IPS DF 6.9 (cell line): ENCODE data around the gene AADACL4.

Source experiments
- DNase-seq: peaks from one replicate; pipeline ENCODE4 v3.0.0-alpha.2; 2013; ENCODE audit warnings: low read depth, low spot score
- H3K27ac ChIP-seq: one replicate; pipeline ENCODE4 v1.5.1; 2013; ENCODE audit warnings: low read length, control low read depth
- H3K27me3 ChIP-seq: 2 replicates; pipeline ENCODE4 v1.6.1; 2013; ENCODE audit warnings: mild to moderate bottlenecking, low read length; ENCODE audit not compliant: control insufficient read depth, insufficient read depth
- H3K36me3 ChIP-seq: 2 replicates; pipeline ENCODE4 v1.6.1; 2013; ENCODE audit warnings: low read length; ENCODE audit not compliant: control insufficient read depth, insufficient read depth
- H3K4me1 ChIP-seq: 2 replicates; pipeline ENCODE4 v1.6.1; 2013; ENCODE audit warnings: low read length; ENCODE audit not compliant: control insufficient read depth, insufficient read depth
- H3K4me3 ChIP-seq: 2 replicates; pipeline ENCODE4 v1.5.1; 2013; ENCODE audit warnings: mild to moderate bottlenecking, low read length
- H3K9me3 ChIP-seq: 2 replicates; pipeline ENCODE4 v1.6.1; 2013; ENCODE audit warnings: low read length, inconsistent platforms; ENCODE audit not compliant: control insufficient read depth, insufficient read depth
- WGBS: extraction: QIAGEN DNeasy Blood & Tissue Kit; methylation state at CpG from one replicate; pipeline ENCODE4 v1.1.7; 2013; ENCODE audit warnings: mixed read lengths, missing lambda C conversion rate; ENCODE audit not compliant: insufficient read length, insufficient coverage; 5-methylcytosine and 5-hydroxymethylcytosine counted together

AADACL4 gene

DNA sequence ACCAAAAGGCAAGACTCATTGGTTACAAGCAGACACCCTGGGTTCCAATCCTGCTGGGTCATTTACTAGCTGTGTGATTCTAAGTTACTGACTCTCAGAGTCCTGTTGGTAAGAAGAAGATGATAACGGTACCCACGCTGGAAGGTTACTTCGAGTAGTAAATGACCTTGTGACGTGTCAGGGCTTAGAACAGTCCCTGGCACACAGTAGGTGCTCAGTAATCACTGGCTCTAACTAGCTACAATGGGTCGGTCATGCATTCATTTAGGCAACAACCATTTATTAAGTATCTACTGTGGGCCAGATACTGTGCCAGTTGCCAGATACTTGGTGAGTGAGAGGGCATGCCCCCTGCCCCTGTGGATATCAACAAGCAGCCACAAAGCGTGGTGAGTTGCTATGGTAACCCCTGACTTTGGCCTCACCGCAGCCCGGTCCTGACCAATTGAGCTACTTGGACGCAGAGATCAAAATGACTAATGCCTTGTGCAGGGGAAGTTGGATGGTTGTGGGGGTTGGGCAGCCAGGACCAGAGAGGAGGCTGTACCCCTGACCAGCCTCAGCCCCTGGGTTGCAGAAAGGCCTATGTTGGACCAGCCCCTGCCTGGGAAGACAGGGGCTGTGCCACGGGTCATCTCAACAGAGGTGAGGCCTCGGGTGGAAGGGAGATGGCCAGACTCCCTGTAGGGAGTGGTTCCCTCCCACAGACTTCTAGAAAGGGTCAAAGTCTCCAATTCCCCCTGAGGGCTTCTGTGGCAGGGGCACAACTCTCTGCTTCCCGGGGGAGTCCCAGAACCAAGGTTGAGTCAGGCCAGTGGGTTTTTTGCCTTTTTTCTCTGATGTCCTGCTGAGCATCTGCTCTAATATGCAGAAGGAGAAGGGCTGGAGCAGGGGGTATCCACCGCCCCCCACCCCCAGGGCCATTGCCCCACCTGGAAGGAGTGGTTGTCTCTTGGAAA lies 41.9 kb upstream of the AADACL4 start:
- DNase-seq, result no peak
- H3K27me3 ChIP-seq, result no peaks in the 10 kb centered on the region
- H3K4me3 ChIP-seq, result no peak overlapping the region
- no CpG with 5 or more reads among the region's 13 CpGs for WGBS
- peaks cover 11% of the 10 kb centered on the region for H3K4me1 ChIP-seq
- H3K27ac ChIP-seq, result no peak overlapping the region
- no peaks in the 10 kb centered on the region for H3K36me3 ChIP-seq
- H3K9me3 ChIP-seq, result no peaks in the 10 kb centered on the region

DNA sequence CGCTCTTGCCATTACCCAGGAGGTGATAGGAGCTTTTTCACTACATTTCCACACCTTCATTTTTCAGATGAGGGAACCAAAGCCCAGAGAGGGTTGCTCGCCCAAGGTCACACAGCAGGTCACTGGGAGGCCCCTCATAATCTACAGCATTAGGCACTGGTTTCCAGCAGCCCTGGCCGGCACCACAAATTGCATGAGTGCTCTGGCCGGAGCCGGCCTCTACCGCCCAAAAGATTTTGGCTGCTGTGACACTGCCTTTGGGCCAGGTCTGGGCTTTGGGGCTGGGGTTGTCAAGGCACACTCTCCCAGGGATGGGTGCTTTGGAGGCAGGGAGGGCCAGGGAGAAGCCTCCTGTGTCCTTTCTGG lies 41.2 kb upstream of the AADACL4 start:
- DNase-seq, result no peak
- Histone ChIP-seq H3K4me3 (no peak overlapping the region), H3K4me1 (peaks cover 11% of the 10 kb centered on the region), H3K27me3 (no peaks in the 10 kb centered on the region), H3K36me3 (no peaks in the 10 kb centered on the region), H3K27ac (no peak overlapping the region), H3K9me3 (no peaks in the 10 kb centered on the region)
- WGBS, result no CpG with 5 or more reads among the region's 6 CpGs

DNA sequence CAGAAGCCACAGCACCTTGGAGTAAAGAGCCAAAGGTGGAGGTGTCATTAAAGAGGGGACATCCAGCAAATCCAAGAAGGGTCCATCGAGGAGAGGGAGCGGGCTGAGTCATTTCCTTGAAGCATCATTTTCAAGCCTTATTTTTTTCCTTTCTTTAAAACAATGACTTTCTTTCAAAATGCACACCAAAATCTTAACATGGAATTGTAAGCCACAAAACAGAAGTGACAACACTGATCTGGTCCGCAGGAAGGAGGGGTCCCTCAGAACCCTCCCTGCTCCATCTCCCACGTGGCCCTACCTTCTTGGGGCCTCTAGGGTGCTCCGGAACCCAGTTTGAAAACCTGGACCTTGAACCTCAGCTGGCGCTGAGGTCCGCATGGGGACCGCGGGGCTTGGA lies 40.7 kb upstream of the AADACL4 start:
- no peaks in the 10 kb centered on the region for H3K36me3 ChIP-seq
- H3K4me1 ChIP-seq, result peaks cover 11% of the 10 kb centered on the region
- H3K27ac ChIP-seq, result no peak overlapping the region
- no peaks in the 10 kb centered on the region for H3K27me3 ChIP-seq
- no peak for DNase-seq
- no peaks in the 10 kb centered on the region for H3K9me3 ChIP-seq
- H3K4me3 ChIP-seq, result no peak overlapping the region
- WGBS, result no CpG with 5 or more reads among the region's 9 CpGs

DNA sequence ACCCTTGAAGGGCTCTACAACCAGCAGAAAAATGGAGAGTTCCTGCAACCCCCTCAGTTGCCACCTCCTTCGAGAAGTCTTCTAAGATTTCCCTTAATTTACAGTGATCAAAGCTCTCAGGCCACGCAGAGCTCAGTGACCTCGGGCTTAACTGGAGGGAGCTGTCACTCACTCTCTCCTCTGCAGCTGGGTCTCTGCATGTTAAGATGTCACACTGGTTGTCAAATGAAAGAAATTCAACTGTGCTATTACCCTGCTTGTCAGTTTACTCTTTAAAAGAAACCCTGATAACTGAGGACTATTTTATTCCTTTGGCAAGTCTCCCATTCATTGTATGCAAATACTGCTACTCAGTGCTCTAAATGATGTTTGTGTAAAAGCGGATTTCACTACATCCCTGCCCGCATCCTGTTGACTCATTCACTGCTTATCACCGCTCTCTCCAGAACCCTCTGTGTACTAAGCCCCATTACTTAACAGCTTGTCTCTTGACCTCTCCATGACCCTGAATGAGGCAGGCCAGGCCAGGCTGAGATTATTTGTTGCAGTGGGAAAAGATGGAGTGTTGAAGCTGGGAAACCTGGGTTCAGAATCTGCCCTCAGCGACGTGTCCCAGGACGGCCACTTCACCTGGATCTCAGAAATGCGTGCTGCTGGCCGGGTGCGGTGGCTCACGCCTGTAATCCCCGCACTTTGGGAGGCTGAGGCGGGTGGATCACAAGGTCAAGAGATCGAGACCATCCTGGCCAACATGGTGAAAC lies 39.6 kb upstream of the AADACL4 start:
- Histone ChIP-seq H3K36me3 (no peaks in the 10 kb centered on the region), H3K27ac (no peak overlapping the region), H3K4me3 (no peak overlapping the region), H3K9me3 (no peaks in the 10 kb centered on the region), H3K4me1 (peaks cover 11% of the 10 kb centered on the region), H3K27me3 (no peaks in the 10 kb centered on the region)
- no peak for DNase-seq
- no CpG with 5 or more reads among the region's 16 CpGs for WGBS

DNA sequence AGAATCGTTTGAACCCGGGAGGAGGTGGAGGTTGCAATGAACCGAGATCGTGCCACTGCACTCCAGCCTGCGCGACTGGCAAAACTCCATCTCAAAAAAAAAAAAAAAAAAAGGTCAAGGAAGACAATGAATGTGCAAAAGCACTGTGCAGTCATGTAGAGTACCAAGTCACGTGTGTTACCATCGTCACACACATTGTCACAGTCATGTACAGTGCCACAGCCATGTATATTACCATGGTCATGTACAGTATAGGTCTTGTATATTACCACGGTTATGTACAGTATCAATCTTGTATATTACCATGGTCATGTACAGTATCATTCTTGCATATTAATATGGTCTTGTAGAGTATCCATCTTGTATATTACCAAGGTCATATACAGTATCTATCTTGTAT lies 38.9 kb upstream of the AADACL4 start:
- WGBS, result no CpG with 5 or more reads among the region's 9 CpGs
- no peak for DNase-seq
- Histone ChIP-seq H3K9me3 (no peaks in the 10 kb centered on the region), H3K4me1 (peaks cover 11% of the 10 kb centered on the region), H3K4me3 (no peak overlapping the region), H3K27me3 (no peaks in the 10 kb centered on the region), H3K27ac (no peak overlapping the region), H3K36me3 (no peaks in the 10 kb centered on the region)

DNA sequence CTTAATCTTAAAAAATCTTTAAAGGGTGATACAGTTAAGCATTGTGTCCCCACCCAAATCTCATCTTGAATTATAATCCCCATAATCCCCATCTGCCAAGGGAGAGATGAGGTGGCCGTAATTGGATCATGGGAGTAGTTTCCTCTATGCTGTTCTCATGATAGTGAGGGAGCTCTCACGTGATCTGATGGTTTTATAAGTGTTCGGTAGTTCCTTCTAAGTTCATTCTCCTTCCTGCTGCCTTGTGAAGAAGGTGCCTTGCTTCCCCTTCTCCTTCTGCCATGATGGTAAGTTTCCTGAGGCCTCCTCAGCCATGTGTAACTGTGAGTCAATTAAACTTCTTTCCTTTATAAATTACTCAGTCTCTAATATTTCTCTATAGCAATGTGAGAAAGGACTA lies 36.6 kb upstream of the AADACL4 start:
- Histone ChIP-seq H3K27ac (no peak overlapping the region), H3K36me3 (no peaks in the 10 kb centered on the region), H3K4me1 (peaks cover 5% of the 10 kb centered on the region), H3K9me3 (no peaks in the 10 kb centered on the region), H3K4me3 (no peak overlapping the region), H3K27me3 (no peaks in the 10 kb centered on the region)
- WGBS, result no CpG with 5 or more reads among the region's 3 CpGs
- DNase-seq, result no peak

DNA sequence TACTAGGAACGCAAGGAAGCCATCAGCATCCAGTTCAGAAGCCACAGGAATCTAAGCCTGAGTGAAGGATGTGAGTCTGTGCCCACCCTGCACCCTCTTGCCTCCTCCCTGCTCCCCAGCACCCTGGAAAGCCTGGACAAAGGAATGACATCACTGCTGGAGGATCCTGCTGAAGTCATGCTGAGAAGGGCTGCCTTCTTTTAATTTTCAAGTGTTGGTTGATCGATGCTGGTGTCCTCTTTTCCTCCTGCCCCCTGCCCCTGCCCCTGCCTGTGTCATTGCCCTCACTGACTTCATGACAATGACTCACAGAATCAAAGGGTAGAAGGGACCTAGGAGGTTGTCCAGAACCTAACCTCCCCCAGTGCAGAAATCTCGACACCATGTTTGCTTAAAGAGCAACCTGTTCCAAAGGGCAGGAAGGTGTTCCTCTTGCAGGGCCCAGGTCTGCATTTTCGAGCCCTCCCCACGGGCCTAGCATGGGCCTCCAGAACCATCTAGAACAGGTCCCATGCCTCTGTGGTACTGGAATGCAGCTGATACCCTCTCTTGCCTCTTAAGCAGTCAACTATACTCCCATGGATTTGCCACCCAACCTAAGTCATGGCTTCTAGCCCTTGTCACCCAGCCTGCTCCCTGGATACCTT lies 35.5 kb upstream of the AADACL4 start:
- no peak for DNase-seq
- H3K27ac ChIP-seq, result no peak overlapping the region
- no CpG with 5 or more reads among the region's 5 CpGs for WGBS
- 0 out of 2 replicates have a peak, but pooled peaks cover 1% of the 10 kb centered on the region for H3K4me1 ChIP-seq
- no peaks in the 10 kb centered on the region for H3K9me3 ChIP-seq
- H3K4me3 ChIP-seq, result no peak overlapping the region
- H3K27me3 ChIP-seq, result no peaks in the 10 kb centered on the region
- no peaks in the 10 kb centered on the region for H3K36me3 ChIP-seq

DNA sequence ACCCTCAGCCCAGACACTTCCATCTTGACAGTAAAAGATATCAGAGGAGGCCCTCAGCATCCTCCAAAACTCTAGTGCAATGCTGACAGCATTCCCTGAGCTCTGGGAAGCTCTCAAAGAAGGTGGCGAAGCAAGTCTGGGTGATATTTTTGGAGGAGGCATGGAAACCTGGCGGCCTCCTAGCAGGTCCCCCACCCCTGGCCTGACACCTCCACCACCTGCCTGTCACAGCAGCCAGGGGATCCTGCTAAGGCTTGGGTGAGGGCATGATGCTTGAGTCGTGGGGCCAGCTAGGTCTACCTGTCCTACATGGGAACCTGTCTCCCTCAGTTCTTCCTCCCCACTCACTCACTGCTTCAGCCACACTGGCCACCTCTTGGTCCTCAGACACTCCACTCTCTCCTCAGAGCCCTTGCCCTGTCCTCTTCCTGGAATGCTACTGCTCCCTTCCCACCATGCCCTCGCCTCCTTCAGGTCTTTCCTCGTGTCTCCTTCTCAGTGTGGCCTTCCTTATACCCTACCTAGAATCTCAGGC lies 34.3 kb upstream of the AADACL4 start:
- H3K27ac ChIP-seq, result no peak overlapping the region
- H3K9me3 ChIP-seq, result no peaks in the 10 kb centered on the region
- no CpG with 5 or more reads among the region's 5 CpGs for WGBS
- H3K4me1 ChIP-seq, result 0 out of 2 replicates have a peak, but pooled peaks cover 1% of the 10 kb centered on the region
- no peaks in the 10 kb centered on the region for H3K36me3 ChIP-seq
- no peak for DNase-seq
- H3K4me3 ChIP-seq, result no peak overlapping the region
- no peaks in the 10 kb centered on the region for H3K27me3 ChIP-seq

DNA sequence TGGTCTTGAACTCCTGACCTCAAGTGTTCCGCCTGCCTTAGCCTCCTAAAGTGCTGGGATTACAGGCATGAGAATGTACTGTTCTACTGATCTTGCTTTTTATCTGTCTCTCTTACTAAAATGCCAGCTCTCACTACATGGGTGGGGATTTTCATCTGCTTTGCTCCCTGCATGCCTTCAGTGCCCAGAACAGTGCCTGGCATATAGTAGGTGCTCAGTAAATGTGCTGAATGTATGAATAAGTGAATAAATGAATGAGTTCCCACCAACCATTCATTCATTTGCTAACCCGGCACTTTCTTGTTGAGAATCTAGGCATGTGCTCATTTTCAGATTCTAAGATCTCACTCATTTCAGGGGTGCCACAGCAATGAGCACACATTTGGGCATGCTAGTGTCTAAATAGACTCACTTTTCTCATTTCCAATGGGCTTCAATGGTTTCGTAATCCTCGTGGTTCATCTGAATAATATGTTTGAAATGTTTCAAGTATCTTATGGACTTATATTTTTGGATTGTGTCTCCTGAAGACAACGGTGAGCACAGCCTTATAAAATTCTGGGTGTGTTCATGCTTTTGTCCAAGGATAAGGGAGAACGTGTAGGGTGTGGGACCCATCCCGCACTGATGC lies 33.5 kb upstream of the AADACL4 start:
- Histone ChIP-seq H3K4me1 (0 out of 2 replicates have a peak, but pooled peaks cover 3% of the 10 kb centered on the region), H3K9me3 (no peaks in the 10 kb centered on the region), H3K27me3 (no peaks in the 10 kb centered on the region), H3K36me3 (no peaks in the 10 kb centered on the region), H3K27ac (no peak overlapping the region), H3K4me3 (no peak overlapping the region)
- no peak for DNase-seq
- no CpG with 5 or more reads among the region's 7 CpGs for WGBS

DNA sequence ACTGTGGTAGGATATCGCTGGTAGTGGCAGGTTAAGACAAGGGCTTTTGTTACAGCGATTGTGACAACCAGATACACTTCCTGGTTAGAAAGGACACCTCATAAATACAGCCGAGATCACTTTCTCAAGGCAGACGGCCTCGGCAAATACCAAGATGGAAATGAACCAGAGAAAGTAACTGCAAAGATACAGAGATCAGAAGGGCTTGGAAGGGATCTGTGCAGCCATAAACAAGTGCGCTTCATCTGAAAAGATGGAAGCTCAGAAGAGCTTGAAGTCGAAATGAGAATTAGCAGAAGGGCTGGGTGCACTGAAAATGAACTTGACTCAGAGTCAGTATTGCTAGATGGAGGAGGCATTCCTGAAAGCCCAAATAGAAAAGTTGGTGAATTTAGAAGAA lies 32.9 kb upstream of the AADACL4 start:
- no peak overlapping the region for H3K27ac ChIP-seq
- no peak for DNase-seq
- no peak overlapping the region for H3K4me3 ChIP-seq
- H3K9me3 ChIP-seq, result no peaks in the 10 kb centered on the region
- H3K36me3 ChIP-seq, result no peaks in the 10 kb centered on the region
- no CpG with 5 or more reads among the region's 7 CpGs for WGBS
- H3K4me1 ChIP-seq, result 0 out of 2 replicates have a peak, but pooled peaks cover 3% of the 10 kb centered on the region
- no peaks in the 10 kb centered on the region for H3K27me3 ChIP-seq
